HG02870 (cell line): ENCODE measurements around the gene TFB1M.
"Not testable (repeated sequence)": the region's sequence is repeated elsewhere in the genome, so short reads cannot be mapped to it uniquely, and the experiment has no call there.

ENCODE experiments used
- ATAC-seq: cut with Tn5 transposase; IDR thresholded peaks from one replicate; pipeline ENCODE4 v1.9.1; 2021; ENCODE audit warnings: mild to moderate bottlenecking, moderate library complexity; ENCODE audit not compliant: unreplicated experiment

TFB1M gene

DNA sequence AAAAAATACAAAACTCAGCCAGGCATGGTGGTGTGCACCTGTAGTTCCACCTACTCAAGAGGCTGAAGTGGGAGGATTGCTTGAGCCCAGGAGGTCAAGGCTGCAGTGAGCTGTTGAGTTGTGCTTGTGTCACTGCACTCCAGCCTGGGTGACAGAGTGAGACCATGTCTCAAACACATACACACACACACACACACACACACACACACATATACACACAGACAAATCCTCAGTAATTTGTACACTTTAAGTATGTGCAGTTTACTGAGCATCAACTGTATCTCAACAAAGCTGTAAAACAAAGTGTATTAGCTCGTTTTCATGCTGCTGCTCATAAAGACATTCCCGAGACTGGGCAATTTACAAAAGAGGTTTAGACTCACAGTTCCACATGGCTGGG, 7.3 kb downstream of the TFB1M start:
- no peak for ATAC-seq

DNA sequence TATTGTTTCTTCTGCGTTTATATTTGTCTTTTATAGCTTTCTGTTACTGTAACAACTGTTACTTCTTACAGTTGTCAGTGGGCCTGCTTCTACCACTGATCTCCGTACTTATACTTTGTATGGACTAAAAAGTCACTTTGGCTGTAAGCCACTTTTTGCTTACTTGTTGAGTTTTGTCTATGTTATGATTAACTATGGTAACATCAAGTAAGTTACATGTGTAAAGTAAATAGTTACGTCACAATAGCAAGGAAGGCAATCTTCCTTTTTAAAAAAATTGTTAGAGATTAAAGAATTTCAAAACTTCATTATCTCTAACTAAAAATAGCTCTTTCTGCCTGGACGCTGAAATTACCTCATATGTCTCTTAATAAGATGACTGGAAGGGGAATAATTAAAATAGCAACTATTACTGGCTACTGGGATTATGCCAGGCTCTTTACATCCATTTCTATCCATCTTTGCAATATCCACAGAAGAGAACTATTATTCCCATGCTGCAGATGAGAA, 10.9 kb downstream of the TFB1M start:
- ATAC-seq = no peak

DNA sequence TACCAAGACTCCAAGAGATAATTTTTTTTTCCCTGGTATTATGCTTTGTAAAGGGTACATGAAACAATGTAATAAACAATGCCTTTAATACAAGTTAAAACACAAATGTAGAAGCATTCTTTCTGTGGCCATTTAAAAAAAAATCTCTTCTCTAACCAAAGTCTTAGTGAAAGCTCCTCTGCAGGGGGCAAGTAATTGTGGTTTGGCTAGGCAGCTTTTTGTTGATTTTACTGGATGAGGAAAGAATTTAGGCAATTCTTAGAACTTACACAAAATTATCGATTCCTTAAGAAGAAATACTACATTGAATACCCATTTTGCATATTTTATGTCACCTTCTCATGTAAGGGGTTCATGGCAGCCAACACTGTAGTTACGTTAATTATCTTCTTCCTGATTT, 12.4 kb downstream of the TFB1M start:
- no peak for ATAC-seq

DNA sequence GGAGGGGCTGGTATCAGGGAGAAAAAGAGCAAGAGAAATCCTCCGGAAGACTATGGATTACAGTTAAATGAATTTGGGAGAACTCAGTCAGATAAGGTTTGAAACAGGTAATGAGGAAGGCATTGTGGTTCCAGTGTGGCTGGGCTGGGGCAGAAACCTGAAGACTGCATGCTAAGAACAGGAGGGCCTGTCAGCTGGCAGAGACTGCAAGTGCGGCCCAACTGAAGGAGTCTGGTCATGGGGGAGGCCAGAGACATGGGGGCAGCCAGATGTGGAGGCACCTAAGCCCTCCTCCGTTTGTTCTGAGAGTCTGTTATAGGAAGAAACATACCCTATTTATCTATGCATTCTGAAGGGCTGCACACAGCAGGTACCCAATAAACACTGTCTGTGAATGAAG, 16.6 kb downstream of the TFB1M start:
- no peak for ATAC-seq

DNA sequence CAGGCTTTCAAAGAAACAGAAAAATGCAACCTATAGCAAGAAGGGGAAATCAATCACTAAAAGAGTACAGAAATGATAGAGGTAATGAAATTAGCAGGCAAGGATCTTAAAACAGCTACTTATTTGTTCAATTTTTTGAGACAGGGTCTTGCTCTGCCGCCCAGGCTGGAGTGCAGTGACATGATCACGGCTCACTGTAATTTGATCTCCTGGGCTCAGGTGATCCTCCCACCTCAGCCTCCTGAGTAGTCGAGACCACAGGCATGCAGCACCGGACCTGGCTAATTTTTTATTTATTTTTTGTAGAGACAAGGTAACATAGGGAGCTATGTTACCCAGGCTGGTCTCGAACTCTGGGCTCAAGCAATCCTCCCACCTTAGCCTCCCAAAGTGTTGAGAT, 21.6 kb downstream of the TFB1M start:
- no peak for ATAC-seq

DNA sequence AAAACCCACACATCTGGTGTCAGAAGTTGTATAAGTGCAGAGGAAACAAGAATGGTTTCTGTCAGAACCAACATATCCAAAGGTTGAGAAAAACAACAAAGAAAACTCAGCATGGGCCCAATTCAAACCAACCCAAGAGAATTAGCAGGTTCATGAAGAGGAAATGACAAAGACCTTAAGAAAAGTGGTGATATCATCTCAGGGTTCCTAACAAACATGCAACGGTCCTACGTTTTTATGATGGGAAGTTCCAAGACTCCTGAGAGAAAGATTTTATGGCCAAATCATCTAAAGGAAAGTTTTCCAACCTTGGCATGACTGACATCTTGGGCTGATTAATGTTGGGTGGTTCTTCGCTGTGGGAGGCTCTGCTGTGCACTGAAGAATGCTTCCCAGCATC, 23.0 kb downstream of the TFB1M start:
- ATAC-seq = no peak

DNA sequence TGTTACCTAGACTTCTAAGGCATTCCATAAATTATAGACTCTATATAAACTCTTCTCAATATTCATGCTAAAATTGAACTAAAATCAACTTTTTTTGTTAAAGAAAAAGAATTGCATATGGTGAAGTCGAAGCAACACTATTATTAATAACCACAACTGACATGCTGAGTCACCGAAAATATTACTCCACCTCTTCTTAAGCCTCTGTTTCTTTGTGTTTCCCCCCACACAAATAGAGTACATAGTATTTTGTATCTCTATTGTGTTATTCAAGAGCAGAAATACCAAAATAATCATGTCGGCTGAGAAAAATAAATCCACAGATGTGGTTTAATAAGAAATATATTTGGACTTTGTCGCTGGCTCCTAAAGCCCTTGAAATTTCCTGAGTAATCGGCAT, 23.8 kb downstream of the TFB1M start:
- no peak for ATAC-seq

DNA sequence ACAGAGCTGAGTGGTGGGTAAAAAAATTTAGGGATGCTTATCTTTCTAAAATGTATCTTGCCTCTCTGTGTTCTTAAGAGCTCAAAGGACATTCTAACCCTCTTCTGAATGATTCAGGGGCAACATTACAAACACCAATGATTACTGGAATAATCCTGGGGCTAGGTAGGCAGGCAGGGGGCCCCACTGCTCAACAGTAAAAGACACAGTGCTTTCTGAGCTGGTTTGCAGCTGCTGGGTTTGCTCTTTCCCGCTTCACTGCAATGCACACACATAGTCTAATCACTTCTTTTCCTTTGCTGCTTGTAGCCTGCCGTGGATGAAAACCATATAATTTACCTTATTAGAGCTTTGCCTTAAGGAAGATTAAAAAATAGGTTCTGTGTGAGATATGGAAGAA, 26.5 kb downstream of the TFB1M start:
- no peak for ATAC-seq

DNA sequence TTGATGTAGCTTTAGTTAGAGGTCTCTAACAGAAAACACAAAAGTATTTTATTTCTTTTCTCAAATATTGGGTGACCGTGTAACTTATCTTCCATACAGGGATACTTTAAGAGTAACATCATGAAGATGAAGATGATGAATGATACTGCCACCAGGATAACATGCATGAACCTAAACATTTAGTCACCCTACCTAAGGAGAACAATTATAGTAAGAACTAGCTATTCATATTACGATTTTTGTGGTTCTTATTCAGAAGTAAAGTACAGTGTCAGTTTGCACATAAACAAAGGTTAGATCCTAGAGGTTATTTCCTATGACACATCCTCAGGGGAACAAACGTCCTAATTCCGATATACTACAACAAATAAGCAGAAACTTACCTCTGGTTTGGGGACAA, 29.5 kb downstream of the TFB1M start:
- no peak for ATAC-seq

DNA sequence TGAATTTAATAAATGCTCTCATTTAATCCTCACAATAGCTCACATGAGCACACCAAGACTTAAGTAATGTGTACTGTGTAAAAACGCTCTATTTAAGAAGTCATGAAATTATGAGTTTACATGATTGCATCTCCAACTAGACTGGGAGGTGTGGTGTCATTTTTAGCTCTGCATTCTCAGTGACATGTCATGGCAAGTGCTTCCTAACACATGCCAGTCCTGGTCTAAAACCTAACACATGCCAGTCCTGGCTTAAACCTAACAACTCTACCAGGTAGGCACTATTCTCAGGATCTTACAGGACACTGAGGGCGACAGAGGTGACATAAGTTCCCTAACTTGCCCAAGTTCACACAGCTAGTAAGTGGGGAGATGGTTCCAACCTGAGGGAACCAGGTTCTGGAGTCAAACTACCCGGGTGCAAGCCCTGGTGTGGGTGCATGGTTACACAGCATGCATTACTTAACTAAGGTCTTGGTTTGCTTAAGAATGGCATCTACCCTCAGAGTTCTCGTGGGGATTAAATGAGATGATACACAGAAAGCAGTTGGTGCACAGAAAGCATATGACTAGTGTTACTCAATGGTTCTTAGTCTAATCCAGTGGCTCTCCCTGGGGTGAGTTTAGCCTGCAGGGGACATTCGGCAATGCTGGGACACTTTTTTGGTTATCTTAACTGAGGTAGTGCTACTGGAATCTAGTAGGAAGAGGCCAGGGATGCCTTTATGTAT, 35.8 kb downstream of the TFB1M start:
- no peak for ATAC-seq

DNA sequence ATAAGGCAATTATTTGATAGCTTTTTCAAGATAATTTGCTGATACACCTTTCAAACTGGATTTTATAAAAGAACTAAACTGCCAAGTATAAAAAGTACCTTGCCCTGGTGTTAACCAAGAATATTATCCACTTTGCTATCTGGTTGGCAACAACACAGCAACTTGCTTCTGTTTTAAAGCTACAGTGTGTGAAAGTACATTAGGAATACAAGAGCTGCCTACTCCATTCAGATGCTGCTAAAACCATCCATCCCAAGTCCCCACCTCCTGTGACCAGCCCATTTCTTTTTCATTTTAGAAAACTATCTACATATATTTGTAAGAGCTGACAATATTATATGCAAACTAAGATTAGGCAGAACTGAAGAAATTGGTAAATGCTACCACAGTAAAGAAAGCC, 37.6 kb downstream of the TFB1M start:
- ATAC-seq = no peak

DNA sequence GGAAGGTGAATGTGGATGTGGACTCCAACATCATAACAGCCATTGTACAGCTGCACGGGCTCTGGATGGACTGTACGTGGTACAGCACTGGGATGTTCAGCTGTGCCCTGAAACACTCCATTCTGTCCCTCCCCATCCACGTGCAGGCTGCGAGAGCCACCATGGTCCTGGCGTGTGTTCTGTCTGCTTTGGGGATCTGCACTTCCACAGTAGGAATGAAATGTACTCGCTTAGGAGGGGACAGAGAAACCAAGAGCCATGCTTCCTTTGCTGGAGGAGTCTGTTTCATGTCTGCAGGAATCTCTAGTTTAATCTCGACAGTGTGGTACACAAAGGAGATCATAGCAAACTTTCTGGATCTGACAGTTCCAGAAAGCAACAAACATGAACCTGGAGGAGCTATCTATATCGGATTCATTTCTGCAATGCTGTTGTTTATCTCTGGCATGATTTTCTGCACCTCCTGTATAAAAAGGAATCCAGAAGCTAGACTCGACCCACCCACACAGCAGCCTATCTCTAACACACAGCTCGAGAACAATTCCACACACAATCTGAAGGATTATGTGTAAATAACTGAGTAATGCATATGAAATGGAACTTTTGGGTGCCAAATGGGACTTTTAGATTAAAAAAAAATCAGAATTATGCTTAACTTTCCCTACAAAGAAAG, 38.3 kb downstream of the TFB1M start:
- no peak for ATAC-seq

DNA sequence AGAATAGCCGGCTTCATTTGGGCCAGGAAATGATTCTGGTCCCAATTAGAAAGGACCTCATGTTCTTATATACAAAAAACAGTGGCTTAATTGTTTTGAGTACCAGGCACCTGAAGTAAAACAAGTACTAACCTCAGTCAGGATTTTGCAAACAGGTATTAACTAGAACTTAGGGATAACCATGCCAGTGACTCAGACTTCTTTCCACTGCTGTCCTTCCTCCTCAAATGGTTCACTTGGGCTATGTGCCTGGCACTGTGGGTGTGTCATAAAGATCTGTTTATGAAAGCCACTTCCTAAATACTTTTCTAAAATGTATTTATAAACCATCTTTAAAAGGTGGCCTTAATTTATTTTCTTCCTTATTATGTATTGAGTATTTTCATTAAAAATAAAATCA, 39.8 kb downstream of the TFB1M start:
- ATAC-seq = no peak

DNA sequence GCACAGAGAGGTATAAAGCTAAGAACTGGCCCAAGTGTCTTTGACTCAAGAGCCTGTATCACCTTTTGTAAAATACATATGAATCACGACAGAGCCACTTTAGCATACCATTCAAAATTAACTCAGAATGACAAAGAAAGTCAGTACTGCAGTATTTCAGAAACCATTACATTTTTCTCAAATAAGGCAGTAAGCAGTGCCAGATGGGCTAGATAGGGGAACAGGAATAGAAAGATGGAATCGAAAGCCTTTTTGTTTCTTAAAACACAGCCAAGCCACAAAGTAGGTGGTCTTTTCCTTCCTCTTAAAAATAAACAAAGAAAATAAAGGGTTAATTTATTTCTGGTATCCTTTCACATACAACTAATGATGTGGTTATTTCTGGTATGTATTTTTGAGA, 40.2 kb downstream of the TFB1M start:
- no peak for ATAC-seq

DNA sequence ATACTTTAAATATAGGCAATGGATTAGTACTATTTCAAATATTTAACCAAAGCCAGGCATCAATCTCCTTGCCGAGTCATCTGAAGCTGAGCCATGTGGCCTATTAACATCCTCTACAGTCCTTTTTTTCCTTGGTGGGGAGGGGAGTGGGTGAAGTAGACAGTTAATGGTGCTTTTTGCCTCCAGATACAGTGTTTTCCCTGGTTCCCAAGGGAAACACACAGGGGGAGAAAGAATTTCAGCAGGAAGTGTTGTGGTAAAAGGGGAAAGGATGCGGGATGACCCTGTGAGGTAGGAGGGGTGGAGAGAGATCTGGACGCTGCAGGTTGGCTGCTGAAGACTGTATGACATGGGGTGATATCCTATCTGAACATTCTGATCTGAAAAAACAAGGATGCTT, 40.9 kb downstream of the TFB1M start:
- ATAC-seq = no peak

DNA sequence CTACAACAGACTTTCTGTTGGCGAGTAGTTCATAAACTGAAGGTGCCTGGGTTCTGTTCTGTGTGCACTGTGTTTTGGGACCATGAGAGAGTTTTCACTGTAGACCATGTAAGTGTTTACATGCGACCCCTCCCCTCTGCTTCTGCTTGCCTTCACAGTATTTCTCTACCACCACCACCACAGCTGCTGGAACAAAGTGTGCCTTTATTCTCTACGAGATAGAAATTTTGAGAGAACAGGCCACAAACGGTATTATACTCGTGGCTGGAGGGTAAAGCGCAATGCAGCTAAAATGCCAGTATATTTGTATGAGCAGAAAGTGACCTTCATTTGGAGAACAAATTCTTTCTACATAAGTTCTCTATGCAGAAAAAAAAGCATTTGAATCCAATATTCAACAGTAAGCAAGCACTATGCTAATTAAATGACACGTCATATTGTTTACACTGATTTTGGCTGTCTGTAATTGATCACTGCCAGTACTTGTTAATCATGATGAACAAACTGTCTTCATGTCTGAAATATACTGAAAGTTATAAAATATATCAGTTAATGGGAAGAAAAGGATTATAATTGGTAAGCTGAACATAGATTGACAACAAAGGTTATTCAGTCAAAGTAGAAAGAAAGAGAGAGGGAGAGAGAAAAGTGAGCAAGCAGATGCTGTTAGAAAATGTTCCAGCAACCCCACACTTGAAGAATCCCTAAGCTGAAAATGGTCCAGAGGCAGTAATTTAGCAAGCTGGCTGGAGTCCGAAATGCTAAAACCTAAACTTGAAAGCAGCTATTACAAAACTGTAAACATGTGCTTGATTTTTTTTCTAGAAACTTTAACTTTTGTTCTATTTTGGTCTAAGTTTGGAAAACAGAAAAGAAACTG, 41.7 kb downstream of the TFB1M start:
- no peak for ATAC-seq

DNA sequence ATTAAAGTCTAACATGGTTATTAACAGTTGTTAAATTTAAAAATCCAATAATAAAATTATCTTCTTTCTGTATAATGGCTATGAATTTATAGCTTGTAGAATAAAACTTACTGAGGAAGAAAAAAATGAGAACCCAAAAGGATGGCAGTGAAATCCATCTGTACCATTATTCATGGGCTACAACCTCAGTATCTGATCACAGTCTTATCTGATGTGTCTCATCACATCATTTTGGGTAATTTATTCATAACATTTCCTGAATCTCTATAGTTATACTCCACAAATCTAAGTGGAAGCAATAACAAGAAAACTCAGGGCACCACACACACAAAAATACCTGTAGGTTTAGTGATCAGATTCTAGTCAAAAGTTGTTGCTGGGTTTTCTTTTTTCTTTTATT, 43.1 kb downstream of the TFB1M start:
- ATAC-seq = no peak

DNA sequence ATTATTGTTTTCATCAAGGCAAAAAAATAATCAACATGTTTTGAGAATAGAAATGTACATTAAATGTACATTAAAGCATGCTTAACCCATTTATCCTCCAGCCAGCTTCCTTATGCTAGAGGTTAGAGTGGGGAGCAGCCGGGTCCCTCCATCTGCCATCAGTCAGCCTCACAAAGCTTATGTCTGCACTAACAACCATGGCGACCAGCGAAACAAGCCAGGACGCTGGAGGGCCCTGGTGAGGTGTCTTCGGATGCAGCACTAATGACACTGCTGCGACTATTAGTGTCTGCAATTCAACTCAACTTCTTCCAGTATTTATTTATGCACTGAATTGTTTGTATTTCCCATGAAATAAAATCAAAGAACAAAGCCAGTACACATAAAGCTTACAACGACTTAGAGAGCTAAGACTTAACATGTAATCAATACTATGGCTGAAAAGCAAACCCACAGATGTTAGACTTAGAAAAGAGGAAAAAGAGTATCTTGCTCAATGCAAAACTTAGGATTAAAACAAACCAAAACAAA, 43.7 kb downstream of the TFB1M start:
- no peak for ATAC-seq

DNA sequence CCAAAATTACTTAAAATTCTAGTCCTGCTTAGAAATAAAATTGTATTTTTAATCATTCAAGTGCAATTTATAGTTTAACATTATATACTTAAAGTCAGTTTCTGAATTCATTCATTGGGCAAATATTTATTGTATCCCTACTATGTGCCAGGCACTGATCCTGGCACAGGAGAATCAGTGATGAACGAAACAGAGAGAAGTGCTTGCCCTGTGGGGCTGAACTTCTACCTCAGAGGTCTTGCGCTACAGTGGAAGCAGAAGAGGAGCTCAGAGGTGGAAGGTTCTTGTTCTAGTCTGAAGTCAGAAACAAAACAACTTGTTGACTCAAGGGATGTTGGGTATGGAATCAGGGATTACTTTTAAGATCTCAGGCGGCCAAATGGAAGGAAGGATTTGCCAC, 44.5 kb downstream of the TFB1M start:
- ATAC-seq = no peak

DNA sequence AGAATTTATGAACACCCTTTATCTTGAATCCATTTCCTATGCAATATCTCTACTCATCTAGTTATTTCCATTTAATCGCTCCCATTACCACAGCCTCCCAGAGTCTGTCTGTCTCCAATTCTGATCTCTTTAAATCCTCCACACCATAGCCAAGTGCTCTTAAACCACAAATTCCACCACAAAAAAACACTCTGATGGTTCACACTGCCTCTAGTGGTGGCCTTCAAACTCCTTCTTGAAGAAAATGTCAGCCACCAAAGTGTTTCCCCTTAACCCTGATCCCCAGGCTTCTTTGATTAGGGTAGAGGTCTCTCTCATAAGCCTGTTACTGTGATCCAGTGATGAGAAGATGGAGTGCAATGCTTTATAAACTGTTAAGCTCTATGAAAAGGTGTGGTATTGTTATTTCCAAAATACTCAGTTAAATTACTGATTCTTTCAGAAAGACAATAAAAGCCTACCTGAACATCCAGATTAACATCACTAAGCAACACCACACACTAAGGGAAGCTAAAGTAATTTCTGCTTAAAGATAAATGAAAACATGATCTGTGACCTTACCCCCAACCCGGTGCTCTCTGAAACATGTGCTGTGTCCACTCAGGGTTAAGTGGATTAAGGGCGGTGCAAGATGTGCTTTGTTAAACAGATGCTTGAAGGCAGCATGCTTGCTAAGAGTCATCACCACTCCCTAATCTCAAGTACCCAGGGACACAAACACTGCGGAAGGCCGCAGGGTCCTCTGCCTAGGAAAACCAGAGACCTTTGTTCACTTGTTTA, 46.0 kb downstream of the TFB1M start:
- ATAC-seq = not testable (repeated sequence)

DNA sequence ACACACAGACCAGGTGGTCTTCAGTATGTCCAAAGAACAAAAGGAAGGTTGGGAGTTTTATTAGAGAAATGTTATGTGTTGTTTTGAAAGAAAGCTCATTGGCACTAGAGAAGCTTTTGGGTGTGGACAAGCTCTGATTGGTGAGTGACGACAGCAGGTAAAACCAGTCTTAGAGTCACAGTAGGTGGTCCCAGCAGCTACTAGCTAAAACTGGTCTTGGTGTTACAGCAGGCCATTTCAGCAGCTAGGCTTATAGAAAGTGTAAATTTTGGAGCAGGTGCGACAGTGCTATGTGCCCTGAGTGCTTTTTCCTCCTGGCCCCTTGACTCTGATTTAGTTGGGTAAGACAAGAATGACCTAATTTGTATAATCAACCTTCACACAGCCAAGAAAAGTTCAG, 46.9 kb downstream of the TFB1M start:
- ATAC-seq = no peak
